PFSK-1 (cell line): Measurements from ENCODE around the gene SLC2A6.

Experiments
- FOXP2 ChIP-seq: optimal IDR thresholded peaks from 2 replicates; pipeline ENCODE3; 2011; ENCODE audit warnings: borderline replicate concordance, control low read depth, inconsistent platforms; ENCODE audit not compliant: insufficient read depth; ENCODE audit errors: extremely low read length, extremely low read depth
- POLR2AphosphoS5 ChIP-seq: IDR thresholded peaks from 2 replicates; pipeline ENCODE4 v1.6.1; 2012; ENCODE audit warnings: low read depth, mild to moderate bottlenecking, control low read depth, low read length, moderate library complexity
- SIN3A ChIP-seq: IDR thresholded peaks from 2 replicates; pipeline ENCODE4 v1.6.1; 2012; ENCODE audit warnings: mild to moderate bottlenecking, low read length, moderate library complexity, borderline replicate concordance; ENCODE audit not compliant: insufficient read depth
- TAF1 ChIP-seq: IDR thresholded peaks from 2 replicates; pipeline ENCODE4 v1.6.1; 2012; ENCODE audit warnings: low read length, control low read depth, borderline replicate concordance; ENCODE audit not compliant: insufficient read depth
- TF ChIP-seq, protein P1 (sequence below), 2 experiments: IDR thresholded peaks; 2 replicates each; pipeline versions ENCODE4 v1.6.1 to v1.8.0; 2011 to 2012; ENCODE audit warnings: low read depth in 2 of 2, low read length in 2 of 2, control low read depth in 1 of 2, inconsistent platforms in 1 of 2, mild to moderate bottlenecking in 1 of 2, moderate library complexity in 1 of 2; ENCODE audit not compliant: insufficient read depth in 1 of 2

The SLC2A6 gene

DNA sequence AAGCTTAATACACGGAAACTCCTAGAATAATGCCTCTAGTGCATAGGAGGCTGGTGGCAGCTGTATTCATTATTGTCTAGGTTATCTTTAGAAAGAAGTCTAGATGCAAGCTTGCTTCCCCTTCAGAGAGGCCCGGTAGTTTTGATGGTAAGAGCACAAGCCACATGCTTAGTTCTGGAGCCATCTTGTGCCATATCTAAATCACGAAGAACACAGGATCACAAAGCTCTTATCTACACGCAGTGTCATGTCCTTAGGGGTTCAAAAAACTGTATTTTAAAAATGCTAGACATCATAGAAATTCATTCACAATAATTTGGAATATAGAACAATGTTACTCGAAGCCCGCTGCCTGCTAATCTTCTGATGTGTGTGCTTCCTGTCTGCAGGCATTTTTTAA is 12.9 kb downstream of the SLC2A6 start:
- TF ChIP-seq, protein P1, sequence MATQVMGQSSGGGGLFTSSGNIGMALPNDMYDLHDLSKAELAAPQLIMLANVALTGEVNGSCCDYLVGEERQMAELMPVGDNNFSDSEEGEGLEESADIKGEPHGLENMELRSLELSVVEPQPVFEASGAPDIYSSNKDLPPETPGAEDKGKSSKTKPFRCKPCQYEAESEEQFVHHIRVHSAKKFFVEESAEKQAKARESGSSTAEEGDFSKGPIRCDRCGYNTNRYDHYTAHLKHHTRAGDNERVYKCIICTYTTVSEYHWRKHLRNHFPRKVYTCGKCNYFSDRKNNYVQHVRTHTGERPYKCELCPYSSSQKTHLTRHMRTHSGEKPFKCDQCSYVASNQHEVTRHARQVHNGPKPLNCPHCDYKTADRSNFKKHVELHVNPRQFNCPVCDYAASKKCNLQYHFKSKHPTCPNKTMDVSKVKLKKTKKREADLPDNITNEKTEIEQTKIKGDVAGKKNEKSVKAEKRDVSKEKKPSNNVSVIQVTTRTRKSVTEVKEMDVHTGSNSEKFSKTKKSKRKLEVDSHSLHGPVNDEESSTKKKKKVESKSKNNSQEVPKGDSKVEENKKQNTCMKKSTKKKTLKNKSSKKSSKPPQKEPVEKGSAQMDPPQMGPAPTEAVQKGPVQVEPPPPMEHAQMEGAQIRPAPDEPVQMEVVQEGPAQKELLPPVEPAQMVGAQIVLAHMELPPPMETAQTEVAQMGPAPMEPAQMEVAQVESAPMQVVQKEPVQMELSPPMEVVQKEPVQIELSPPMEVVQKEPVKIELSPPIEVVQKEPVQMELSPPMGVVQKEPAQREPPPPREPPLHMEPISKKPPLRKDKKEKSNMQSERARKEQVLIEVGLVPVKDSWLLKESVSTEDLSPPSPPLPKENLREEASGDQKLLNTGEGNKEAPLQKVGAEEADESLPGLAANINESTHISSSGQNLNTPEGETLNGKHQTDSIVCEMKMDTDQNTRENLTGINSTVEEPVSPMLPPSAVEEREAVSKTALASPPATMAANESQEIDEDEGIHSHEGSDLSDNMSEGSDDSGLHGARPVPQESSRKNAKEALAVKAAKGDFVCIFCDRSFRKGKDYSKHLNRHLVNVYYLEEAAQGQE (IDR thresholded peaks at IDR 0.05; ENCODE audit: insufficient read depth in 1 of 2, low read depth in 2 of 2, low read length in 2 of 2): no peak
- TF ChIP-seq FOXP2: no peak
- TF ChIP-seq SIN3A: no peak
- TF ChIP-seq POLR2AphosphoS5: no peak
- no peak for TF ChIP-seq TAF1

DNA sequence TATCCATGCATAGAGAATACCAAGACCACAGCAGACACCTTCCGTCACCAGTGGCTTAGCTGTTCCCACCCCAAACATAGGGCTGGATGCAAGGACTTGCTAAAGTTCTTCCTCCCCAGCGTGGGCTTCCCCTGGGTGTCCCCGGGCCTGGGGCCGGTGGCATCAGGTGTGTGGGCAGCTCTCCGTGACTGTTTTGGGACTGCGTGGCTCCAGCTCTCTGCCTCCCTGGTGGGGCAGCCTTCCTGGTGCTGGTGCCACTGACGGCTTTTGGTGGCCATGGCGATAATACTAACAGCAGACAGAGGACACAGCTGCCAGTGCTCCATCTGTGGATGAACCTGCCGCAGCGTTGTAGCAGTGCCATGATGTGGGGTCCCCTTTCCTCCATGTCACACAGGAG is 14.3 kb downstream of the SLC2A6 start:
- TF ChIP-seq SIN3A: no peak
- TF ChIP-seq TAF1: no peak
- TF ChIP-seq, protein P1 (IDR thresholded peaks at IDR 0.05; ENCODE audit: insufficient read depth in 1 of 2, low read depth in 2 of 2, low read length in 2 of 2): no peak
- TF ChIP-seq POLR2AphosphoS5: no peak
- TF ChIP-seq FOXP2: no peak

DNA sequence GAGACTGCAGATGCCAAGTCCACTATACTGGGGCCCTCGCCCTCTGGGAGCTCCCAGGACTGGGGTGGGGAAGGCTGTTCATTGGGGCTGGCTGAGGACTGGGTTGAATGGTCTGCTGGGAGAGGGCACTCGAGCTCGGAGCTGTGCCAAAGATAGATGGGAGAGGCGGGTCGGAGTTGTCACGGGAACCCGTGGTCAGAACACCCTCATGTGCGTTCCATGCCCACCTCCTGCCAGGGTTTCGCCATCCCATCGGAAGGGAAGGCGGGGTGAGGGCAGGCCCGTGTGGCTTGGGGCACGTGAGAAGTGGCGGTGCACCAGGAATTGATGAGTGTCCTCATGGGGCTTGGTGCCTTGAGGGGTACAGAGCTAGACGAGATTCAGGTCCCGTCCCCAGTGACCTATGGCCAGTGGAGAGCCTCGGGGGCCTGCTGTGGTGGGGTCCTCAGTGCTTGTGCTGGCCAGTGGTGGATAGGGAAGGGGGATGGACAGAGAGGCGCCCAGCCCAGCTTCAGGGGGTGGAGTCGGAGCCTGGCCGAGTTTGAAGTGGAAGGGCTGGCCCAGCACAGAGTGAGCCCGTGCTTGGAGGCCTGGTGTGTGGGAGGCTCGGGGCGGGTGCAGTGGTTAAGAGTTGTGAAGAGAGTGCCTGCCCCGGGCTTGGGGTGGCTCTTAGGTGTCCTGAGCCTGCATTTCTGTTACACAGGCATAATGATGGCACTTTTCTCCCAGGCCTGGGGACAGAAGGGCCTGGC is 14.9 kb downstream of the SLC2A6 start:
- TF ChIP-seq SIN3A (no peak), TAF1 (no peak), POLR2AphosphoS5 (no peak), FOXP2 (no peak)
- TF ChIP-seq, protein P1 (IDR thresholded peaks at IDR 0.05; ENCODE audit: insufficient read depth in 1 of 2, low read depth in 2 of 2, low read length in 2 of 2): no peak

DNA sequence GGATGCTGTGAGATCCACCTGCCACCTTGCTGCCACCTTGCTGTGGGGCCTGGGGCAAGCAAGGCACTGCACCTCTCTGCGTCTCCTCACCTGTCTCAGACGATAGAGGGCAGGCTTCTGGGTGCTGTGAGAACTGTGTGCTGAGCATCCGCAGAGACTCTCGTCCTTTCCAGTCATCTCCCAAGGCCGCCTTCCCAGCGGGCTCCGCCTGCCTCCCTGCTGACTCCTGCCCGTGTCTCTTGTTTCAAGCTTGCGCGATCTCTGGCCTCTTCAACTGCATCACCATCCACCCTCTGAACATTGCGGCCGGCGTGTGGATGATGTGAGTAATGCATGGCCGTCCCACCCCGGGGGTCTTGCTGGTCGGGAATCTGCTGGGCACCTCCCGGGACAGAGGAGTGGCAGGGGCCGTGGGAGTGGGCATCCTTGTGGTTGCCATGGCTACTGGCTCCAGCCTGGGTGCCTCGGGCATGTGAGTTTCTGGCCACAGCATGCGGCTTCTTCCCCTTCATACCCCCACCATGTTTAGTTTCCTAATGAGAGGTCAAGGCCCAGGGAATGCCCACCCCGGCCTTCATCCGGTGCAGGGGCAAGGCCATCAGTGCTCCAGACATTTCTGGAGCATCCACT is 15.6 kb downstream of the SLC2A6 start:
- TF ChIP-seq, protein P1 (IDR thresholded peaks at IDR 0.05; ENCODE audit: insufficient read depth in 1 of 2, low read depth in 2 of 2, low read length in 2 of 2): no peak
- TF ChIP-seq TAF1 (no peak), SIN3A (no peak), FOXP2 (no peak), POLR2AphosphoS5 (no peak)
